ENCODE data around the gene UBE3B.
A peak's percentile ranks its signal among the peaks of the same experiment; 100 is the strongest.

UBE3B gene

GRCh38 chr12:109477963-109478315 is 505 bp downstream of the UBE3B start:
- Histone ChIP-seq H3K9ac (ENCODE audit: low read length) (peak overlapping the region; percentile 76), H3K79me2 (ENCODE audit: control insufficient read depth, insufficient read depth, low read length) (peaks cover 43% of the 10 kb centered on the region), H2BK15ac (replicated peaks; ENCODE audit: low read depth) (no peak overlapping the region), H3K27ac (ENCODE audit: low read depth, low read length) (no peak overlapping the region), H3K4me1 (ENCODE audit: control insufficient read depth, low read depth, low read length) (peaks cover 6% of the 10 kb centered on the region), H3K79me1 (ENCODE audit: low read length) (peaks cover 25% of the 10 kb centered on the region), H3K23ac (ENCODE audit: low read length) (no peak overlapping the region), H3K27me3 (ENCODE audit: insufficient read depth, low read length, poor library complexity) (no peaks in the 10 kb centered on the region), H4K8ac (ENCODE audit: low read depth, low read length) (peak overlapping the region; percentile 58), H3K18ac (ENCODE audit: low read length) (peak overlapping the region; percentile 95), H2BK120ac (ENCODE audit: low read depth, low read length) (no peak overlapping the region), H3K4ac (ENCODE audit: low read depth, low read length) (peak overlapping the region; percentile 77), H3K36me3 (ENCODE audit: control insufficient read depth, insufficient read depth, low read length) (no peaks in the 10 kb centered on the region), H2BK5ac (ENCODE audit: low read length) (no peak overlapping the region), H3K4me2 (ENCODE audit: low read length) (peak overlapping the region; percentile 93), H2AK5ac (ENCODE audit: low read length) (no peak overlapping the region), H3K4me3 (ENCODE audit: low read length) (peak overlapping the region; percentile 88), H4K5ac (ENCODE audit: low read length) (no peak overlapping the region), H3K56ac (ENCODE audit: low read length) (peak overlapping the region; percentile 98)
- DNase-seq = no peak
- no CpG with 5 or more reads among the region's 9 CpGs for WGBS (ENCODE audit: extremely low coverage, insufficient coverage, low lambda C conversion rate)

GRCh38 chr12:109479761-109480160 is 2.3 kb downstream of the UBE3B start:
- no peak overlapping the region for H3K4me2 ChIP-seq (ENCODE audit: low read length)
- peaks cover 18% of the 10 kb centered on the region for H3K79me1 ChIP-seq (ENCODE audit: low read length)
- H3K27ac ChIP-seq (ENCODE audit: low read depth, low read length) = no peak overlapping the region
- no peak overlapping the region for H3K23ac ChIP-seq (ENCODE audit: low read length)
- no peaks in the 10 kb centered on the region for H3K36me3 ChIP-seq (ENCODE audit: control insufficient read depth, insufficient read depth, low read length)
- H3K56ac ChIP-seq (ENCODE audit: low read length) = no peak overlapping the region
- no peak overlapping the region for H2BK120ac ChIP-seq (ENCODE audit: low read depth, low read length)
- no peak overlapping the region for H2BK15ac ChIP-seq (replicated peaks; ENCODE audit: low read depth)
- H4K5ac ChIP-seq (ENCODE audit: low read length) = no peak overlapping the region
- H3K4me1 ChIP-seq (ENCODE audit: control insufficient read depth, low read depth, low read length) = peaks cover 6% of the 10 kb centered on the region
- H3K79me2 ChIP-seq (ENCODE audit: control insufficient read depth, insufficient read depth, low read length) = peaks cover 25% of the 10 kb centered on the region
- DNase-seq = no peak
- H3K9ac ChIP-seq (ENCODE audit: low read length) = no peak overlapping the region
- no peak overlapping the region for H2BK5ac ChIP-seq (ENCODE audit: low read length)
- WGBS (ENCODE audit: extremely low coverage, insufficient coverage, low lambda C conversion rate) = no CpG with 5 or more reads among the region's 1 CpG
- no peaks in the 10 kb centered on the region for H3K27me3 ChIP-seq (ENCODE audit: insufficient read depth, low read length, poor library complexity)
- H3K18ac ChIP-seq (ENCODE audit: low read length) = no peak overlapping the region
- no peak overlapping the region for H4K8ac ChIP-seq (ENCODE audit: low read depth, low read length)
- no peak overlapping the region for H2AK5ac ChIP-seq (ENCODE audit: low read length)
- no peak overlapping the region for H3K4me3 ChIP-seq (ENCODE audit: low read length)
- H3K4ac ChIP-seq (ENCODE audit: low read depth, low read length) = no peak overlapping the region

GRCh38 chr12:109480356-109480755 is 2.9 kb downstream of the UBE3B start:
- no peaks in the 10 kb centered on the region for H3K27me3 ChIP-seq (ENCODE audit: insufficient read depth, low read length, poor library complexity)
- no peak overlapping the region for H2BK5ac ChIP-seq (ENCODE audit: low read length)
- peaks cover 19% of the 10 kb centered on the region for H3K79me2 ChIP-seq (ENCODE audit: control insufficient read depth, insufficient read depth, low read length)
- H3K56ac ChIP-seq (ENCODE audit: low read length) = no peak overlapping the region
- H3K18ac ChIP-seq (ENCODE audit: low read length) = no peak overlapping the region
- no peak overlapping the region for H3K4me2 ChIP-seq (ENCODE audit: low read length)
- peaks cover 14% of the 10 kb centered on the region for H3K79me1 ChIP-seq (ENCODE audit: low read length)
- H3K4me3 ChIP-seq (ENCODE audit: low read length) = no peak overlapping the region
- no peak overlapping the region for H4K5ac ChIP-seq (ENCODE audit: low read length)
- WGBS (ENCODE audit: extremely low coverage, insufficient coverage, low lambda C conversion rate) = no CpG with 5 or more reads among the region's 4 CpGs
- no peak overlapping the region for H4K8ac ChIP-seq (ENCODE audit: low read depth, low read length)
- no peak for DNase-seq
- H3K4me1 ChIP-seq (ENCODE audit: control insufficient read depth, low read depth, low read length) = peaks cover 6% of the 10 kb centered on the region
- H2BK15ac ChIP-seq (replicated peaks; ENCODE audit: low read depth) = no peak overlapping the region
- H2AK5ac ChIP-seq (ENCODE audit: low read length) = no peak overlapping the region
- H3K27ac ChIP-seq (ENCODE audit: low read depth, low read length) = no peak overlapping the region
- H2BK120ac ChIP-seq (ENCODE audit: low read depth, low read length) = no peak overlapping the region
- H3K4ac ChIP-seq (ENCODE audit: low read depth, low read length) = no peak overlapping the region
- H3K36me3 ChIP-seq (ENCODE audit: control insufficient read depth, insufficient read depth, low read length) = peaks cover 2% of the 10 kb centered on the region
- H3K23ac ChIP-seq (ENCODE audit: low read length) = no peak overlapping the region
- no peak overlapping the region for H3K9ac ChIP-seq (ENCODE audit: low read length)

GRCh38 chr12:109481863-109482262 is 4.4 kb downstream of the UBE3B start:
- no peak overlapping the region for H3K27ac ChIP-seq (ENCODE audit: low read depth, low read length)
- peaks cover 4% of the 10 kb centered on the region for H3K79me1 ChIP-seq (ENCODE audit: low read length)
- no peak overlapping the region for H3K18ac ChIP-seq (ENCODE audit: low read length)
- H3K23ac ChIP-seq (ENCODE audit: low read length) = no peak overlapping the region
- H3K4ac ChIP-seq (ENCODE audit: low read depth, low read length) = no peak overlapping the region
- no peaks in the 10 kb centered on the region for H3K4me1 ChIP-seq (ENCODE audit: control insufficient read depth, low read depth, low read length)
- H4K8ac ChIP-seq (ENCODE audit: low read depth, low read length) = no peak overlapping the region
- no peak overlapping the region for H3K4me2 ChIP-seq (ENCODE audit: low read length)
- peaks cover 5% of the 10 kb centered on the region for H3K36me3 ChIP-seq (ENCODE audit: control insufficient read depth, insufficient read depth, low read length)
- WGBS (ENCODE audit: extremely low coverage, insufficient coverage, low lambda C conversion rate) = 100% methylated on average over 1 of the region's 1 CpG
- no peak overlapping the region for H3K9ac ChIP-seq (ENCODE audit: low read length)
- H2BK120ac ChIP-seq (ENCODE audit: low read depth, low read length) = no peak overlapping the region
- no peak overlapping the region for H3K4me3 ChIP-seq (ENCODE audit: low read length)
- H3K27me3 ChIP-seq (ENCODE audit: insufficient read depth, low read length, poor library complexity) = no peaks in the 10 kb centered on the region
- H3K56ac ChIP-seq (ENCODE audit: low read length) = no peak overlapping the region
- peaks cover 5% of the 10 kb centered on the region for H3K79me2 ChIP-seq (ENCODE audit: control insufficient read depth, insufficient read depth, low read length)
- H2BK5ac ChIP-seq (ENCODE audit: low read length) = no peak overlapping the region
- no peak overlapping the region for H2AK5ac ChIP-seq (ENCODE audit: low read length)
- no peak overlapping the region for H4K5ac ChIP-seq (ENCODE audit: low read length)
- DNase-seq = no peak
- H2BK15ac ChIP-seq (replicated peaks; ENCODE audit: low read depth) = no peak overlapping the region

GRCh38 chr12:109482491-109482890 is 5.1 kb downstream of the UBE3B start:
- Histone ChIP-seq H3K4ac (ENCODE audit: low read depth, low read length) (no peak overlapping the region), H3K4me3 (ENCODE audit: low read length) (no peak overlapping the region), H3K36me3 (ENCODE audit: control insufficient read depth, insufficient read depth, low read length) (peaks cover 5% of the 10 kb centered on the region), H3K4me2 (ENCODE audit: low read length) (no peak overlapping the region), H3K27me3 (ENCODE audit: insufficient read depth, low read length, poor library complexity) (no peaks in the 10 kb centered on the region), H2BK120ac (ENCODE audit: low read depth, low read length) (no peak overlapping the region), H3K79me2 (ENCODE audit: control insufficient read depth, insufficient read depth, low read length) (peaks cover 5% of the 10 kb centered on the region), H2AK5ac (ENCODE audit: low read length) (no peak overlapping the region), H3K4me1 (ENCODE audit: control insufficient read depth, low read depth, low read length) (no peaks in the 10 kb centered on the region), H2BK15ac (replicated peaks; ENCODE audit: low read depth) (no peak overlapping the region), H2BK5ac (ENCODE audit: low read length) (no peak overlapping the region), H3K18ac (ENCODE audit: low read length) (no peak overlapping the region), H3K27ac (ENCODE audit: low read depth, low read length) (no peak overlapping the region), H3K56ac (ENCODE audit: low read length) (no peak overlapping the region), H3K79me1 (ENCODE audit: low read length) (peaks cover 4% of the 10 kb centered on the region), H3K23ac (ENCODE audit: low read length) (no peak overlapping the region), H4K5ac (ENCODE audit: low read length) (no peak overlapping the region), H3K9ac (ENCODE audit: low read length) (no peak overlapping the region), H4K8ac (ENCODE audit: low read depth, low read length) (no peak overlapping the region)
- DNase-seq = no peak
- WGBS (ENCODE audit: extremely low coverage, insufficient coverage, low lambda C conversion rate) = no CpG with 5 or more reads among the region's 2 CpGs

GRCh38 chr12:109482894-109483293 is 5.5 kb downstream of the UBE3B start:
- Histone ChIP-seq H3K4ac (ENCODE audit: low read depth, low read length) (no peak overlapping the region), H3K4me1 (ENCODE audit: control insufficient read depth, low read depth, low read length) (no peaks in the 10 kb centered on the region), H2BK15ac (replicated peaks; ENCODE audit: low read depth) (no peak overlapping the region), H3K27me3 (ENCODE audit: insufficient read depth, low read length, poor library complexity) (no peaks in the 10 kb centered on the region), H3K79me1 (ENCODE audit: low read length) (peaks cover 4% of the 10 kb centered on the region), H3K9ac (ENCODE audit: low read length) (no peak overlapping the region), H3K18ac (ENCODE audit: low read length) (no peak overlapping the region), H3K27ac (ENCODE audit: low read depth, low read length) (no peak overlapping the region), H3K79me2 (ENCODE audit: control insufficient read depth, insufficient read depth, low read length) (peaks cover 3% of the 10 kb centered on the region), H3K56ac (ENCODE audit: low read length) (no peak overlapping the region), H3K4me2 (ENCODE audit: low read length) (no peak overlapping the region), H2AK5ac (ENCODE audit: low read length) (no peak overlapping the region), H2BK120ac (ENCODE audit: low read depth, low read length) (no peak overlapping the region), H4K5ac (ENCODE audit: low read length) (no peak overlapping the region), H2BK5ac (ENCODE audit: low read length) (no peak overlapping the region), H3K23ac (ENCODE audit: low read length) (no peak overlapping the region), H4K8ac (ENCODE audit: low read depth, low read length) (no peak overlapping the region), H3K36me3 (ENCODE audit: control insufficient read depth, insufficient read depth, low read length) (peaks cover 5% of the 10 kb centered on the region), H3K4me3 (ENCODE audit: low read length) (no peak overlapping the region)
- DNase-seq = no peak
- WGBS (ENCODE audit: extremely low coverage, insufficient coverage, low lambda C conversion rate) = no CpG with 5 or more reads among the region's 2 CpGs
